H9 (cell line): ENCODE measurements around the gene SIRPB1. TPM values are rescaled to one million over a fixed set of nuclear protein-coding genes. Genes with fewer than 3 reads are reported as not detected.
A peak's percentile ranks its signal among the peaks of the same experiment; 100 is the strongest.

Experiments used
- DNase-seq: peaks from one replicate; pipeline ENCODE4 v3.0.0-alpha.2; 2017
- H2AFZ ChIP-seq: one replicate; pipeline ENCODE4 v1.6.1; 2013; ENCODE audit warnings: mild to moderate bottlenecking, low read length, control low read depth, moderate library complexity
- H2AK5ac ChIP-seq: 2 replicates; pipeline ENCODE4 v1.6.1; 2013; ENCODE audit warnings: low read length, control low read depth, mixed read lengths; ENCODE audit not compliant: insufficient read length
- H2BK120ac ChIP-seq: one replicate; pipeline ENCODE4 v1.6.1; 2013; ENCODE audit warnings: low read depth, mild to moderate bottlenecking, low read length, control low read depth, inconsistent platforms; ENCODE audit not compliant: poor library complexity, severe bottlenecking
- H2BK12ac ChIP-seq: 2 replicates; pipeline ENCODE4 v1.6.1; 2013; ENCODE audit warnings: low read length, control low read depth, mixed read lengths, low read depth; ENCODE audit not compliant: insufficient read length
- H2BK15ac ChIP-seq: 2 replicates; pipeline ENCODE4 v1.6.1; 2013; ENCODE audit warnings: low read depth, low read length, control low read depth
- H2BK20ac ChIP-seq: one replicate; pipeline ENCODE4 v1.6.1; 2013; ENCODE audit warnings: low read depth, mild to moderate bottlenecking, low read length, control low read depth, inconsistent platforms; ENCODE audit not compliant: poor library complexity, severe bottlenecking
- H2BK5ac ChIP-seq: 2 replicates; pipeline ENCODE4 v1.6.1; 2013; ENCODE audit warnings: low read length, control low read depth, mixed read lengths; ENCODE audit not compliant: insufficient read length
- H3K14ac ChIP-seq: 2 replicates; pipeline ENCODE4 v1.6.1; 2013; ENCODE audit warnings: low read length, control low read depth; ENCODE audit not compliant: insufficient read depth
- H3K18ac ChIP-seq: 2 replicates; pipeline ENCODE4 v1.6.1; 2013; ENCODE audit warnings: low read depth, mild to moderate bottlenecking, mixed read lengths, low read length, control low read depth; ENCODE audit not compliant: insufficient read length
- H3K23ac ChIP-seq: 2 replicates; pipeline ENCODE4 v1.6.1; 2013; ENCODE audit warnings: low read length, control low read depth, mixed read lengths, low read depth; ENCODE audit not compliant: insufficient read length
- H3K23me2 ChIP-seq: 2 replicates; pipeline ENCODE4 v1.6.1; 2013; ENCODE audit warnings: low read depth, mild to moderate bottlenecking, mixed read lengths, low read length, control low read depth; ENCODE audit not compliant: insufficient read length, poor library complexity, severe bottlenecking
- H3K27ac ChIP-seq: 2 replicates; pipeline ENCODE4 v1.5.1; 2013; ENCODE audit warnings: low read length, control low read depth, mixed read lengths, low read depth; ENCODE audit not compliant: insufficient read length
- H3K27me3 ChIP-seq: 2 replicates; pipeline ENCODE4 v1.6.1; 2013; ENCODE audit warnings: low read length, control low read depth, inconsistent platforms; ENCODE audit not compliant: insufficient read depth
- H3K4ac ChIP-seq: 2 replicates; pipeline ENCODE4 v1.6.1; 2013; ENCODE audit warnings: low read depth, mild to moderate bottlenecking, control low read depth, inconsistent platforms, low read length, moderate library complexity
- H3K4me1 ChIP-seq: 2 replicates; pipeline ENCODE4 v1.6.1; 2013; ENCODE audit warnings: low read length, control low read depth, inconsistent platforms; ENCODE audit not compliant: insufficient read depth
- H3K4me2 ChIP-seq: 2 replicates; pipeline ENCODE4 v1.6.1; 2013; ENCODE audit warnings: low read length, control low read depth, mixed read lengths; ENCODE audit not compliant: insufficient read length, insufficient read depth
- H3K56ac ChIP-seq: 2 replicates; pipeline ENCODE4 v1.6.1; 2013; ENCODE audit warnings: low read depth, mild to moderate bottlenecking, mixed read lengths, low read length, control low read depth; ENCODE audit not compliant: insufficient read length
- H3K79me1 ChIP-seq: 2 replicates; pipeline ENCODE4 v1.6.1; 2013; ENCODE audit warnings: low read depth, mild to moderate bottlenecking, moderate library complexity, low read length, control low read depth, inconsistent platforms; ENCODE audit not compliant: insufficient read depth, poor library complexity, severe bottlenecking
- H3K79me2 ChIP-seq: 2 replicates; pipeline ENCODE4 v1.6.1; 2013; ENCODE audit warnings: low read length, control low read depth, inconsistent platforms; ENCODE audit not compliant: insufficient read depth
- H3K9ac ChIP-seq: 2 replicates; pipeline ENCODE4 v1.6.1; 2013; ENCODE audit warnings: low read length, control low read depth, mixed read lengths; ENCODE audit not compliant: insufficient read length; ENCODE audit errors: extremely low read depth
- H3K9me3 ChIP-seq: one replicate; pipeline ENCODE4 v1.6.1; 2013; ENCODE audit warnings: low read depth, low read length, inconsistent platforms; ENCODE audit not compliant: control insufficient read depth
- H3T11ph ChIP-seq: one replicate; pipeline ENCODE4 v1.6.1; 2013; ENCODE audit warnings: mild to moderate bottlenecking, low read length, control low read depth, inconsistent platforms
- H4K20me1 ChIP-seq: one replicate; pipeline ENCODE4 v1.6.1; 2013; ENCODE audit not compliant: control insufficient read depth, insufficient read length, insufficient read depth
- H4K5ac ChIP-seq: 2 replicates; pipeline ENCODE4 v1.6.1; 2013; ENCODE audit warnings: low read depth, mild to moderate bottlenecking, mixed read lengths, low read length, control low read depth; ENCODE audit not compliant: insufficient read length
- H4K8ac ChIP-seq: replicated peaks from 2 replicates; pipeline ENCODE4 v1.6.1; 2013; ENCODE audit warnings: low read length, control low read depth, mixed read lengths, low read depth; ENCODE audit not compliant: insufficient read length
- H4K91ac ChIP-seq: 2 replicates; pipeline ENCODE4 v1.6.1; 2013; ENCODE audit warnings: low read depth, mild to moderate bottlenecking, moderate library complexity, mixed read lengths, low read length, control low read depth; ENCODE audit not compliant: insufficient read length
- H3K27ac Mint-ChIP-seq, 3 experiments: 2 replicates in 2 of 3; 3 replicates in 1 of 3; pipeline ENCODE4 v1.8.0; 2020 to 2021; ENCODE audit warnings: mixed read lengths in 3 of 3, mild to moderate bottlenecking in 1 of 3, moderate library complexity in 1 of 3
- H3K27me3 Mint-ChIP-seq: 2 replicates; pipeline ENCODE4 v1.8.0; 2021; ENCODE audit warnings: low read depth, mild to moderate bottlenecking, moderate library complexity, mixed read lengths
- H3K36me3 Mint-ChIP-seq, 3 experiments: 2 replicates in 2 of 3; 3 replicates in 1 of 3; pipeline ENCODE4 v1.8.0; 2020 to 2021; ENCODE audit warnings: low read depth in 3 of 3, mixed read lengths in 3 of 3; ENCODE audit not compliant: insufficient read depth in 1 of 3
- H3K4me1 Mint-ChIP-seq, 2 experiments: 2 replicates each; pipeline ENCODE4 v1.8.0; 2020; ENCODE audit warnings: mixed read lengths in 2 of 2
- H3K4me3 Mint-ChIP-seq, 2 experiments: 2 replicates in 1 of 2; 3 replicates in 1 of 2; pipeline ENCODE4 v1.8.0; 2020 to 2021; ENCODE audit warnings: mild to moderate bottlenecking in 2 of 2, mixed read lengths in 2 of 2, moderate library complexity in 1 of 2
- H3K9me3 Mint-ChIP-seq, 2 experiments: 2 replicates in 1 of 2; 3 replicates in 1 of 2; pipeline ENCODE4 v1.8.0; 2020; ENCODE audit warnings: mild to moderate bottlenecking in 2 of 2, mixed read lengths in 2 of 2, moderate library complexity in 1 of 2
- CTCF ChIP-seq: fragments of 200-600 bp; sonication (generic); conservative IDR thresholded peaks from 3 replicates; pipeline ENCODE4 v1.8.0; 2021; ENCODE audit warnings: antibody characterized with exemption, mild to moderate bottlenecking
- WGBS: extraction: QIAGEN DNeasy Blood & Tissue Kit; methylation state at CpG from one replicate; pipeline ENCODE4 v1.1.7; 2013; ENCODE audit warnings: missing lambda C conversion rate, low lambda C conversion rate, mixed read lengths; ENCODE audit not compliant: insufficient read length; ENCODE audit errors: extremely low coverage; 5-methylcytosine and 5-hydroxymethylcytosine counted together
- long read RNA-seq: library from polyadenylated mRNA; unstranded; transcript quantifications from one replicate; pipeline ENCODE4 v2.0.0, GENCODE V29; 2020
- total RNA-seq: library from RNA; stranded (reverse); gene quantifications from 2 replicates; pipeline ENCODE4 v1.2.1, GENCODE V29; 2021

Gene SIRPB1
- 0.46 and 1.0 TPM in 2 replicates for total RNA-seq
- long read RNA-seq: 0 reads

GRCh38 chr20:1619861-1620444 lies at the start of gene SIRPB1:
TSS of gene SIRPB1 (minus strand) at chr20:1620009. CDS start at chr20:1619944, 65 bp downstream.
- no peak within 1 kb of the TSS for H3T11ph ChIP-seq
- H3K27me3 ChIP-seq: no peaks in the 10 kb centered on the region; the same call in 1 of the 2 replicates
- H3K9me3 ChIP-seq: no peaks in the 10 kb centered on the region
- H3K4me1 ChIP-seq: no peaks in the 10 kb centered on the region
- no peak for DNase-seq
- Mint-ChIP-seq H3K27me3 (peaks cover 5% of the 10 kb centered on the region), H3K36me3 (no peaks in the 10 kb centered on the region; a peak in 1 of 7 replicates), H3K9me3 (peaks cover 2 to 4% of the 10 kb centered on the region in 2 experiments), H3K4me3 (no peak within 1 kb of the TSS), H3K4me1 (peaks cover 8 to 11% of the 10 kb centered on the region in 2 experiments), H3K27ac (peak within 1 kb of the TSS in 1 of 3 experiments; percentile 42; a peak in 1 of 7 replicates)
- no peak within 1 kb of the TSS for H3K23ac ChIP-seq
- no peak within 1 kb of the TSS for H3K4me2 ChIP-seq
- H3K79me2 ChIP-seq: no peaks in the 10 kb centered on the region
- no peak within 1 kb of the TSS for H2BK15ac ChIP-seq
- WGBS: no CpG with 5 or more reads among the region's 5 CpGs
- H2BK5ac ChIP-seq: no peak within 1 kb of the TSS
- TF ChIP-seq CTCF: no peak
- H4K20me1 ChIP-seq: no peaks in the 10 kb centered on the region
- no peak within 1 kb of the TSS for H2BK120ac ChIP-seq
- H3K14ac ChIP-seq: no peak within 1 kb of the TSS
- H4K91ac ChIP-seq: no peak within 1 kb of the TSS
- no peak within 1 kb of the TSS for H3K27ac ChIP-seq
- H3K56ac ChIP-seq: no peak within 1 kb of the TSS
- no peak within 1 kb of the TSS for H2AFZ ChIP-seq
- no peak within 1 kb of the TSS for H2BK20ac ChIP-seq
- H3K18ac ChIP-seq: no peak within 1 kb of the TSS
- H2BK12ac ChIP-seq: no peak within 1 kb of the TSS
- H4K5ac ChIP-seq: no peak within 1 kb of the TSS
- H3K9ac ChIP-seq: no peak within 1 kb of the TSS
- no peak within 1 kb of the TSS for H3K4ac ChIP-seq
- H3K23me2 ChIP-seq: no peaks in the 10 kb centered on the region
- no peak within 1 kb of the TSS for H2AK5ac ChIP-seq
- no peaks in the 10 kb centered on the region for H3K79me1 ChIP-seq
- no peak within 1 kb of the TSS for H4K8ac ChIP-seq
